NCI-H1694 treated with DMSO at 0.1 percent for 48 hours (cell line): ENCODE data around the gene BMERB1.
"Not testable (repeated sequence)": the region's sequence is repeated elsewhere in the genome, so short reads cannot be mapped to it uniquely, and the experiment has no call there.

ENCODE experiments used
- DNase-seq: peaks from one replicate; lab custom pipeline; 2025; lab: John Stamatoyannopoulos, UW

The BMERB1 gene

GRCh38 chr16:15523939-15524338, 89.6 kb downstream of the BMERB1 start:
- DNase-seq: no peak

GRCh38 chr16:15524966-15525365, 90.6 kb downstream of the BMERB1 start:
- DNase-seq: no peak

- no peak for DNase-seq
Measured at GRCh38 chr16:15526097-15526496, 91.7 kb downstream of the BMERB1 start.

DNA sequence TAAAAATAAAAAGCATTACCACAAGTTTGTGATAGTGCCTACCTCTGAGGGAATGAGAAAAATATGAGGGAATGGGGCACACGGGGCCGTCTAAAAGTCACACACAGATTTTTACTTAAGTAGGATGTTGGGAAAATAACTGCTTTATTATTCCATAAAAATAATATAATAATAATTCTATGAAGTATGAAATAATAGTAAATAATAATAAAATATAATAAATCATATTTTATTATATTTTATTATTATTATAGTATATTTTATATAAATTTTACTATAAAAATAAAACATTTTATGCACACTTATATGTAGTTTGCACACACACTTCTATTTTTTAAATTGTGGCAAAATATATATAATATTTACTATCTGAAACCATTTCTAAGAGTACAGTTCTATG, 92.3 kb downstream of the BMERB1 start:
- no peak for DNase-seq

GRCh38 chr16:15529673-15530072, 95.3 kb downstream of the BMERB1 start:
- DNase-seq: no peak

- no peak for DNase-seq
Measured at GRCh38 chr16:15530085-15530484, 95.7 kb downstream of the BMERB1 start.

DNA sequence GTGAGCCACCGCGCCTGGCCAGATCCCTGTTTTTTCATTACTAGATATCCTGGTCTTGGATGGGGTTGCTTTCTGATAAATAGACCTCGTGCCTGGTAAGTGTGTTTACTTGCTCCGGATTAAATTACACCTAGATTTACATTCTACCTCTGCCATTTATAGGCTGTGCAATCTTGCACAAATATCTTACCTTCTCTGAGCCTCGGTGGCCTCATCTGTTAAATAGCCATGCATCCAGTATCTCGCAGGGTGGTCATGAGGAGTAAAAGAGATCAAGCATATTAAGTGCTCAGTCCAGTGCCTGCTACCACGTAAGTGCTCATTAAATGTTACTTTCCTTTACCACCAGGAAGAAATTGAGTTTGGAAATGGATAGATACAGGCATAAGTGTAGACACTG, 98.4 kb downstream of the BMERB1 start:
- DNase-seq: no peak

- no peak for DNase-seq
Measured at GRCh38 chr16:15533386-15533785, 99.0 kb downstream of the BMERB1 start.

- no peak for DNase-seq
Measured at GRCh38 chr16:15535772-15536171, 101.4 kb downstream of the BMERB1 start.

DNA sequence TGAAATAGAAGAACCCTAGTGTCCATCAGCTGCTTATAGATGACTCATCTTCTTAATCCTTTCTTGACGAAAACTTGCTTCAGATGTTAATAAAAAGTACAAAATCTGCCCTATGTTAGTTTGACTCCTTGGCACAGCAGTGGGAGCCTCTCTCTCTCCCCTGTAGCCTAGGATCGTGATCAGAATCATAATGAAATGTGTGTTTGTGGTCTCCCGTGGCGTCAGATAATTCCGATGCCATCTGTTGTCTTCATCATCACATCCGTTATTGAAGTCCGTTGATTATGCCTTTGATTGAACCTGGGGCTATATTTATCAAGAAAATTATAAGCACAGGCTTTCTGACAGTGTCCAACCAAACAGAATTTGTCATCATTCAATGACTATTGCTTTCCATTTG, 102.5 kb downstream of the BMERB1 start:
- peak; percentile 17 for DNase-seq

DNA sequence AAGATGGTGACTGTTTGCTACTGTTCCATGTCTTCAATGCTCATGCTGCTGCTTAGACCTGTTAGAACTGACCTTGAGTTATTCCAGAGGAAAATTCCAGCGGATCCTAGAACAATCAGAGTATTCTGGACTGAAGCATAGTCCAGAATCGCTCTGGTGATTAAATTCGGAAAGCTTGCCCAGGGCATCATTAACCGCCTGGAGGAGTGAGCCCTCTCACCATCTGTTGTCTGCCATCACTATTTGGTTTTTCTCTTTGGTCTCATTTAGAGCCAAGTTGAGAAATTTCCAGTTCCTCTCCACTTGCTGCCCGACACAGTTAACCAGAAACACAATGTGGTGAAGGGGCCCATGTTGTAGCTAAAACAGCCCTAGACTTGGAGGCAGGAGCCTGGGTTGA, 104.1 kb downstream of the BMERB1 start:
- peak; percentile 39 for DNase-seq

- DNase-seq: no peak
Measured at GRCh38 chr16:15539197-15539596, 104.8 kb downstream of the BMERB1 start.

DNA sequence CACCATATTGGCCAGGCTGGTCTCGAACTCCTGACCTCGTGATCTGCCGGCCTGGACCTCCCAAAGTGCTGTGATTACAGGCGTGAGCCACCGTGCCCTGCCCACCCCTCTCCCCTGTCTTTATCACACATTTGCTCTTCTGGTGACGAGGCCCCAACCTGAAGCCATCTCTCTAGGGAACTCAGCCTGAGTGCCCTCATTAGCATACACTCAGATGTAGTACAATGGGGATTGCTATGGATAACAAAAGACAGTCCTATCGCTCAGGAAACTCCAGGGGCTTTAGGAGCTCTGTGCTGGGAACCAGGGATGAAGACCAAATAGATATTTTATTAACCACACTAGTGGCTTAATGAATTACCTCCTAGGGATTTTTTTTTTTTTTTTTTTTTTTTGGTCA, 107.9 kb downstream of the BMERB1 start:
- no peak for DNase-seq

- no peak for DNase-seq
Measured at GRCh38 chr16:15542734-15543347, 108.5 kb downstream of the BMERB1 start.

- no peak for DNase-seq
Measured at GRCh38 chr16:15544405-15544804, 110.0 kb downstream of the BMERB1 start.

DNA sequence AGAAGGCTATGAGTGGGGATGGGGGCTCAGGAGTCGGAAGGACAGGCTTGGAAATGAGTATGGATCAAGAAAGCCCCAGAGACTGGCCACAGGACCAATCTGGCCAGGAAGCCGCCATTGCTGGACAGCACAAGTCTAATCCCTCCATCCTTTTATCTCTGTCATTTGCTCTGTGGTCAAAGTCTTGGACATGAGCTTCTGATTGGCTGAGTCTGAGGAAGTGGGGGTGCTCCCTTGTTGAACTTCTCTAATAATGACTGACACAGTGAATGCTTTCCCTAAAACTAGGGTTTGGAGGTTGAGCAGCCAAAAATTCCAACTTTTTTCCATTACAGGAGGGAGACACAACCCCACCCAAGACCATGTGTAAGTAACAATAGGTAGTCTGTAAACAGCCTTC, 111.2 kb downstream of the BMERB1 start:
- DNase-seq: no peak

DNA sequence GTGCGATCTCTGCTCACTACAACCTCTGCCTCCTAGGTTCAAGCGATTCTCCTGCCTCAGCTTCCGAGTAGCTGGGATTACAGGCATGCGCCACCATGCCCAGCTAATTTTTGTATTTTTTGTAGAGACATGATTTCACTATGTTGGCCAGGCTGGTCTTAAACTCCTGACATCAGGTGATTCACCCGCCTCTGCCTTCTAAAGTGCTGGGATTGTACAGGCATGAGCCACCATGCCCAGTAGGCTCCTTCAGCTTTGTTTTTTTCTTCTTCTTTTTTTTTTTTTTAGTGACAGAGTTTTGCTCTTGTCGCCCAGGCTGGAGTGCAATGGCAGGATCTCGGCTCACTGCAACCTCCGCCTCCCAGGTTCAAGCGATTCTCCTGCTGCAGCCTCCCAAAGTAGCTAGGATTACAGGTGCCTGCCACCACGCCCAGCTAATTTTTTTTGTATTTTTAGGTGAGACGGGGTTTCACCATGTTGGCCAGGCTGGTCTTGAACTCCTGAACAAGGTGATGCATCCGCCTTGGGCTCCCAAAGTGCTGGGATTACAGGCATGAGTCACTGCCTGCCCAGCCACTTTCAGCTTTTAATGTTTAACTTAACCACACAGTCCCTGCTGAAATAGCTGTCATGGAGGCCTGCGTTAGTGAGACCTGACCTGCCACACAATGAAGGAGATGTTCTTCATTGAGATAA, 112.8 kb downstream of the BMERB1 start:
- not testable (repeated sequence) for DNase-seq

GRCh38 chr16:15547768-15548096, 113.3 kb downstream of the BMERB1 start:
- DNase-seq: no peak

GRCh38 chr16:15548482-15548891, 114.1 kb downstream of the BMERB1 start:
- no peak for DNase-seq

DNA sequence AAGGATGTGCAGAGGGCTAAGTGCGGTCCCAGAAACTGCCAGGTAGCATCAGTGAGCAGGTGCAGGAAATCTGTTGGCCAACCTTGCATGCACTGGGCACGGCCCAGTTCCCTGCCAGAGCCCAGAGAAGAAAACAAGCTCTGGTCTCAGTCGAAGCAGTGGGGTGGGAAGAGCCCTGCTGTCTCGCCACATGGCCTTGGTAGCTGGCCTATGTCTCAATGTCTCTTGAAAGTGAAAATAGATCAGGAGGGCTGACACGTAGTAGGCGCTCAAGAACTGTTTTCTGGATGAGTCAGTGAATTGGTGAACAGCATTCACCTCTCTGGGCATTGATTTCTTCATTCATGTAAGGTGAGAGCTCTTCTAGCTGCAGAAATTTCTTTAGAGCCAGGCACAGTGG, 118.1 kb downstream of the BMERB1 start:
- no peak for DNase-seq

DNA sequence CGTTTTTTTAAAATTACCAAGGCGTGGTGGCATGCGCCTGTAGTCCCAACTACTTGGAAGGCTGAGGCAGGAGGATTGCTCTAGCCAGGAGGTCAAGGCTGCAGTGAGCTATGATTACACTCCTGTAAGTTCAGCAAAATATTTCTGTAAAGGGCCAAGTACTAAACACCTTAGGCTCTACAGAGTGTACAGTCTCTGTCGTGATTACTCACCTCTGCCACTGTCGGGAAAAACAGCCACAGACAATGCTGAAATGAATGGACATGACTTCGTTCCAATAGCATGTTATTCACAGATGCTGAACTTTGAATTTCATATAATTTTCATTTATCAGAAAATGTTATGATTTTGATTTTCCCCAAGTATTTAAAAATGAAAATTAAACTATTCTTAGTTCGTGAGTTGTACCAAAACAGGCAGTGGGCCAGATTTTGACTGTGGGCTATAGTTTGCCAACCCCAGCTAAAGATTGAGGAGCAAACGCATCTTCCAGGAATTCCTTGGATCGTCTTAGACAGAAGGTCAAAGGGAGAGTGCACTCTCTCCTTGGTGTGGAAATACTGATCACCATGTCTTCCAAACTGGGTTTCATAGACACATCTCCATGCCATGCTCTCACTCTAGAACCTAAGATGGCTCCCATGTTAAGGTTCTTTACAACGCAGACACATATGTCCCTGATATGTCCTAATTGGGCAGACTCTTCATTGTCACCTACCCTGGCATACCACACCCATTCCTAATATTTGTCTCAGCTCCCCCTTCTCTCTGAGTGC, 119.1 kb downstream of the BMERB1 start:
- no peak for DNase-seq

DNA sequence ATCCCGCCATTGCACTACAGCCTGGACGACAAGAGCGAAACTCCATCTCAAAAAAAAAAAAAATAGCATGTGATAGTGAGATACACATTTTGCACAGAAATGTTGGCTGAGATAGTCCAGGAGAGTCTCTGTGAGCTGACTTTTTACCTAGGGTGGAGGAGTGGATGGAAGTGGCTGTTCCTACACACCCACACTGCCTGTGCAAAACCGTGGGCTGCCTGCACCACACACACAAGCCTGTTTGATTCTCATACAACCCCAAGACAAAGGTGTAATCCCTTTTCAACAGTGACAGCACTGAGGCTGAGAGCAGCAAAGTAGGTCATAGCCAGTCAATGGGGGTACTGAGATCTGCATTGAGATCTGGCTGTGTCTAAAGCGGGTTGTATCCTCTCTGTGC, 121.7 kb downstream of the BMERB1 start:
- DNase-seq: no peak

DNA sequence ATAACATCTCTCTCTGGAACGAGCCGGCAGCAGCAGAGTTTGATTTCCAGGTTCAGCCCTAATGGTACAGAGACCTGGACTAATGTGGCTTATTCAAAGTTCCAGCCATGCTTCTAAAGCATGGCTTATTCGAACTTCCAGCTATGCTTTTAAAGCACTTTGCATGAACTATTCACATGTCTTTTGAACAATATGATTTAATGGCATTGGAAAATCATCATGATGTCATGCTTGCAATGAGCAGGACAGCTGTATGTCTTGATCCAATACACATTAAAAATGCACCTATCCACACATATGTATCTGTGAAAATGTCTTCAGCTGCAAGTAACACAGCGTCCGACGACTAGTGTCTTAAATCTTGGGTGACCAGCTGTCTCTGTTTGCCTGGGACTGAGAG, 122.9 kb downstream of the BMERB1 start:
- DNase-seq: no peak
